CD4-positive, alpha-beta T cell treated with Interleukin-15 for 1 hour (primary cell): Measurements from ENCODE around the gene PRICKLE4.
"Not testable (repeated sequence)": the region's sequence is repeated elsewhere in the genome, so short reads cannot be mapped to it uniquely, and the experiment has no call there.

Source experiments
- DNase-seq: peaks from one replicate; pipeline ENCODE4 v3.0.0-alpha.2; 2020

Gene PRICKLE4

GRCh38 chr6:41801380-41801779 lies 20.8 kb downstream of the PRICKLE4 start:
- DNase-seq = no peak

GRCh38 chr6:41805830-41806774 lies 25.5 kb downstream of the PRICKLE4 start:
- no peak for DNase-seq

GRCh38 chr6:41811095-41811494 lies 30.5 kb downstream of the PRICKLE4 start:
- no peak for DNase-seq

GRCh38 chr6:41811946-41812345 lies 31.4 kb downstream of the PRICKLE4 start:
- DNase-seq = not testable (repeated sequence)

- DNase-seq = no peak
Measured at GRCh38 chr6:41813469-41813868, 32.9 kb downstream of the PRICKLE4 start.

- DNase-seq = no peak
Measured at GRCh38 chr6:41813956-41814355, 33.4 kb downstream of the PRICKLE4 start.

- DNase-seq = no peak
Measured at GRCh38 chr6:41814629-41815028, 34.0 kb downstream of the PRICKLE4 start.

- no peak for DNase-seq
Measured at GRCh38 chr6:41815587-41815986, 35.0 kb downstream of the PRICKLE4 start.

- DNase-seq = no peak
Measured at GRCh38 chr6:41818271-41819054, 37.9 kb downstream of the PRICKLE4 start.

- no peak for DNase-seq
Measured at GRCh38 chr6:41821266-41821665, 40.7 kb downstream of the PRICKLE4 start.

- DNase-seq = no peak
Measured at GRCh38 chr6:41822021-41822420, 41.4 kb downstream of the PRICKLE4 start.

GRCh38 chr6:41823178-41823577 lies 42.6 kb downstream of the PRICKLE4 start:
- DNase-seq = no peak

- no peak for DNase-seq
Measured at GRCh38 chr6:41824571-41825569, 44.3 kb downstream of the PRICKLE4 start.

- DNase-seq = no peak
Measured at GRCh38 chr6:41826343-41827022, 45.9 kb downstream of the PRICKLE4 start.

GRCh38 chr6:41832263-41832662 lies 51.7 kb downstream of the PRICKLE4 start:
- no peak for DNase-seq

- no peak for DNase-seq
Measured at GRCh38 chr6:41836022-41836659, 55.6 kb downstream of the PRICKLE4 start.

GRCh38 chr6:41836660-41837052 lies 56.1 kb downstream of the PRICKLE4 start:
- no peak for DNase-seq
